ENCODE measurements around the gene NAA10. TPM values are rescaled to one million over a fixed set of nuclear protein-coding genes. Genes with fewer than 3 reads are reported as not detected.

Gene NAA10
- total and polyA plus RNA-seq, 10 donors = 56.4 to 174 (median 87.8) TPM

- Histone ChIP-seq H3K27me3 (replicated peaks in 1 of 7) (peaks cover 4 to 97% (median 62%) of the 10 kb centered on the region in 7 donors), H3K9me3 (no peaks in the 10 kb centered on the region), H3K36me3 (no peaks in the 10 kb centered on the region), H3K4me3 (no peak overlapping the region), H3K27ac (no peak overlapping the region), H3K4me1 (peaks cover 0 to 1% (median 0%) of the 10 kb centered on the region in 6 donors)
- DNase-seq = peak; percentile 55
- intact Hi-C loops (cut with DNase I; ENCODE audit: low total_unique reads) = no loop called here
- TF ChIP-seq POLR2AphosphoS5 (IDR thresholded peaks at IDR 0.05) (no peak), CTCF (IDR thresholded peaks at IDR 0.05 in 8 of 11, conservative IDR thresholded peaks at IDR 0.05 in 3 of 11) (no peak), POLR2A (IDR thresholded peaks at IDR 0.05) (no peak)
- WGBS, 5 donors = 63 to 100% (median 74%) methylated on average over 1 to 12 of the region's 12 CpGs
These were observed 54.9 kb downstream of the NAA10 start for GRCh38 chrX:153879741-153880439.

Small RNA genes lying within 50 kb of the gene (microRNA-seq; reads per million reads assigned to microRNA genes)
- gene MIR3202-1 (0 reads per million in 3 donors), gene MIR3202-2 (0 reads per million in 3 donors)

Small RNA genes lying within 50 kb of the gene (small RNA-seq; reads per million reads assigned to genes)
- 0.15 to 0.69 (median 0.41) reads per million in 4 donors for gene MIR3202-1

Other genes starting within 250 kb of the NAA10 start
- 10 to 100 TPM in 5 of 7 donors, 1 to 10 TPM in 2; 6.7 to 72.9 (median 14.7) TPM for gene SLC6A8, start 247.1 kb downstream of the NAA10 start, total RNA-seq
- gene SLC6A8, start 247.1 kb downstream of the NAA10 start, polyA plus RNA-seq = 1 to 10 TPM; 3.2 to 5.3 (median 3.2) TPM
- gene BCAP31, start 210.7 kb downstream of the NAA10 start, total RNA-seq = 100 to 1,000 TPM; 132 to 173 (median 136) TPM
- 100 to 1,000 TPM in 2 of 3 donors, 10 to 100 TPM in 1; 77.3 to 135 (median 108) TPM for gene BCAP31, start 210.7 kb downstream of the NAA10 start, polyA plus RNA-seq
- gene ABCD1, start 210.2 kb downstream of the NAA10 start, total RNA-seq = 10 to 100 TPM; 14.9 to 28.1 (median 23.2) TPM
- 1 to 10 TPM; 5.1 to 9.7 (median 6.9) TPM for gene ABCD1, start 210.2 kb downstream of the NAA10 start, polyA plus RNA-seq
- gene PLXNB3, start 170.8 kb downstream of the NAA10 start, total RNA-seq = 1 to 10 TPM in 6 of 7 donors, under 1 TPM in 1; 0.68 to 2.8 (median 1.7) TPM
- 1 to 10 TPM in 1 of 3 donors, under 1 TPM in 2; 0.48 to 1.5 (median 0.49) TPM for gene PLXNB3, start 170.8 kb downstream of the NAA10 start, polyA plus RNA-seq
- gene SRPK3, start 154.0 kb downstream of the NAA10 start, total RNA-seq = not detected
- under 1 TPM; 0.03 to 0.26 (median 0.07) TPM for gene SRPK3, start 154.0 kb downstream of the NAA10 start, polyA plus RNA-seq
- gene IDH3G, start 140.7 kb downstream of the NAA10 start, total RNA-seq = 10 to 100 TPM; 51.8 to 92.7 (median 68.7) TPM
- gene IDH3G, start 140.7 kb downstream of the NAA10 start, polyA plus RNA-seq = 10 to 100 TPM; 32.7 to 47.0 (median 41.3) TPM
- 100 to 1,000 TPM; 144 to 307 (median 217) TPM for gene SSR4, start 140.4 kb downstream of the NAA10 start, total RNA-seq
- 100 to 1,000 TPM; 357 to 488 (median 359) TPM for gene SSR4, start 140.4 kb downstream of the NAA10 start, polyA plus RNA-seq
- 10 to 100 TPM in 5 of 7 donors, 1 to 10 TPM in 2; 6.4 to 15.4 (median 10.7) TPM for gene PDZD4, start 104.5 kb downstream of the NAA10 start, total RNA-seq
- gene PDZD4, start 104.5 kb downstream of the NAA10 start, polyA plus RNA-seq = 10 to 100 TPM in 1 of 3 donors, 1 to 10 TPM in 2; 3.7 to 21.8 (median 9.4) TPM
- 1 to 10 TPM; 1.2 to 5.1 (median 2.2) TPM for gene L1CAM, start 48.9 kb downstream of the NAA10 start, total RNA-seq
- gene L1CAM, start 48.9 kb downstream of the NAA10 start, polyA plus RNA-seq = 1 to 10 TPM; 1.6 to 3.4 (median 3.2) TPM
- gene AVPR2, start 30.4 kb downstream of the NAA10 start, total RNA-seq = under 1 TPM in 1 of 7 donors, not detected in 6; 0.52 TPM
- gene AVPR2, start 30.4 kb downstream of the NAA10 start, polyA plus RNA-seq = under 1 TPM; 0.22 to 0.77 (median 0.26) TPM
- 100 to 1,000 TPM; 176 to 317 (median 236) TPM for gene ARHGAP4, start 8.8 kb downstream of the NAA10 start, total RNA-seq
- 100 to 1,000 TPM; 297 to 713 (median 635) TPM for gene ARHGAP4, start 8.8 kb downstream of the NAA10 start, polyA plus RNA-seq
- 100 to 1,000 TPM in 1 of 7 donors, 10 to 100 TPM in 6; 42.0 to 105 (median 63.6) TPM for gene RENBP, start 9.6 kb upstream of the NAA10 start, total RNA-seq
- 10 to 100 TPM; 44.3 to 91.3 (median 47.9) TPM for gene RENBP, start 9.6 kb upstream of the NAA10 start, polyA plus RNA-seq
- 10 to 100 TPM; 50.6 to 86.5 (median 62.1) TPM for gene HCFC1, start 36.8 kb upstream of the NAA10 start, total RNA-seq
- gene HCFC1, start 36.8 kb upstream of the NAA10 start, polyA plus RNA-seq = 10 to 100 TPM in 2 of 3 donors, 1 to 10 TPM in 1; 9.5 to 22.7 (median 11.4) TPM
- gene TMEM187, start 37.7 kb upstream of the NAA10 start, total RNA-seq = 10 to 100 TPM in 1 of 7 donors, 1 to 10 TPM in 6; 2.0 to 12.2 (median 6.2) TPM
- 1 to 10 TPM; 3.3 to 7.4 (median 4.9) TPM for gene TMEM187, start 37.7 kb upstream of the NAA10 start, polyA plus RNA-seq
- 100 to 1,000 TPM in 2 of 7 donors, 10 to 100 TPM in 5; 86.2 to 118 (median 91.1) TPM for gene IRAK1, start 84.9 kb upstream of the NAA10 start, total RNA-seq
- gene IRAK1, start 84.9 kb upstream of the NAA10 start, polyA plus RNA-seq = 10 to 100 TPM; 46.4 to 85.2 (median 55.2) TPM
- 100 to 1,000 TPM in 1 of 7 donors, 10 to 100 TPM in 6; 63.3 to 104 (median 83.5) TPM for gene MECP2, start 162.7 kb upstream of the NAA10 start, total RNA-seq
- 10 to 100 TPM; 15.2 to 22.7 (median 17.7) TPM for gene MECP2, start 162.7 kb upstream of the NAA10 start, polyA plus RNA-seq
- not detected for gene OPN1LW, start 209.2 kb upstream of the NAA10 start, total RNA-seq
- gene OPN1LW, start 209.2 kb upstream of the NAA10 start, polyA plus RNA-seq = not detected
- gene OPN1MW, start 247.6 kb upstream of the NAA10 start, total RNA-seq = not detected
- gene OPN1MW, start 247.6 kb upstream of the NAA10 start, polyA plus RNA-seq = not detected

Measured in spleen (tissue), 11 donors.